ENCODE results near the gene UBA7.

UBA7 gene

GRCh38 chr3:49804141-49805041 is 9.4 kb downstream of the UBA7 start:
- DNase-seq (ENCODE audit: low spot score): no peak

GRCh38 chr3:49803465-49804140 is 10.2 kb downstream of the UBA7 start:
- DNase-seq (ENCODE audit: low spot score): peak; percentile 46

- peak; percentile 88 for DNase-seq (ENCODE audit: low spot score)
Measured at GRCh38 chr3:49802719-49803464, 10.9 kb downstream of the UBA7 start, which contains the start of gene INKA1. INKA1 (plus strand) TSS chr3:49803261; CDS start chr3:49803393, 132 bp downstream.

DNA sequence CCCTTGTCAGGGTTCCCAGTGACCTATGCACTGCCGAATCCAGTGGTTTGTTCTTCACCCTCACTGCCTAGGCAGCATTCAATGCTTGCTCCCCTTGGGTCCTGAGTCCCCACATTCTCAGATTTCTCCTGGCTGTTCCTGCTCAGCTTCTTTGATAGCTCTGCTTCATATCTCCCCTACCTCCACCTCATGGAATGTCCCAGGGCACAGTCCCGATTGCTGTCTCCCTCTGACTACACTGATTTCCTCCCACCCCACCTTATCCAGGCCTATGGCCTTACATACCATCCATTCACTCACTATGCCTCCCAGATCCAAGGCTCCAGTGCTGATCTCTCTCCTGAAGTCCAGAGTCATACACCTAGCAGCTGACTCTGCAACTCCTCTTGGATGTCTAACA is 12.6 kb downstream of the UBA7 start:
- no peak for DNase-seq (ENCODE audit: low spot score)

- peak; percentile 38 for DNase-seq (ENCODE audit: low spot score)
Measured at GRCh38 chr3:49799761-49800160, 14.0 kb downstream of the UBA7 start, which contains the start of gene CDHR4. CDHR4 (minus strand) TSS chr3:49799873; CDS start chr3:49799812, 61 bp downstream.

DNA sequence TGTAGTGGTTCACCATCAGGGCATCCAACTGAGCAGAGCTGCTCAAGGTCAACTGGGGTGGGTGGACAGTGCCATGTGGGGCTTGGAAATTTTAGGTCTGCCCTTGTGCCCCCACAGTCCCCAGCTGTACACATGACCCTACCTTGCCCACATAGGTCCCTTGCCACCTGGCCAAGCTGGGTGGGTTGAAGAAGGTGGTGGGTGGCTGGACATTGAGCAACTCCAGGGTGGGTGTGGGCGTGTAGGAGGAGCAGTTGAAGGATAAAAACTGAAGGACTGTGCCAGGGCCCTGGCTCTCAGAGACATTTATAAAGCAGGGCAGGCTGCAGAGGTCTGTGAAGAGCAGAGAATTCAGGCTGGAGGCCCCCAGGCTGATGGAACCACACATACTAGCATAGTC is 14.6 kb downstream of the UBA7 start:
- DNase-seq (ENCODE audit: low spot score): no peak

- DNase-seq (ENCODE audit: low spot score): no peak
Measured at GRCh38 chr3:49794926-49795905, 18.5 kb downstream of the UBA7 start.

GRCh38 chr3:49794431-49794830 is 19.3 kb downstream of the UBA7 start:
- no peak for DNase-seq (ENCODE audit: low spot score)

GRCh38 chr3:49793486-49794085 is 20.2 kb downstream of the UBA7 start:
- no peak for DNase-seq (ENCODE audit: low spot score)

GRCh38 chr3:49792371-49793150 is 21.2 kb downstream of the UBA7 start:
- no peak for DNase-seq (ENCODE audit: low spot score)

DNA sequence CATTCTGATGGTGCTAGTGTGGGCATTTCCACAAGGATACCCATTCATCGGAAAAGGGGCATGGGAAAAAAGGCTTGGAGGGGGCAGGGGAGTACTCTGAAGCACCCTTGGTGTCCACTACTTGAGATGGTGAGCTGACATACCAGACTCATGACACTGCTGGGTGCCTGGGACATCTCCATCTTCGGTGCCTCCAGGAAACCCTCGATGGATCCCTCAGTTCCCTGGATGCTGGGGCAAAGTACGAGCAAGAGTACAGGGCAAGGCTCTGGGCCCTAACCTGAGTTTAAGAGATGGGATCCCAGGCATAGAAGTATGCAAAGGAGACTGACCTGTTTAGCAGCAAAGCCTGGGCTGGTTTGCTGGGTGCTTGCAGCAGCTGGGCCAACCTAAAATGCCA is 22.2 kb downstream of the UBA7 start:
- DNase-seq (ENCODE audit: low spot score): no peak

GRCh38 chr3:49790626-49791411 is 22.9 kb downstream of the UBA7 start:
- DNase-seq (ENCODE audit: low spot score): no peak

DNA sequence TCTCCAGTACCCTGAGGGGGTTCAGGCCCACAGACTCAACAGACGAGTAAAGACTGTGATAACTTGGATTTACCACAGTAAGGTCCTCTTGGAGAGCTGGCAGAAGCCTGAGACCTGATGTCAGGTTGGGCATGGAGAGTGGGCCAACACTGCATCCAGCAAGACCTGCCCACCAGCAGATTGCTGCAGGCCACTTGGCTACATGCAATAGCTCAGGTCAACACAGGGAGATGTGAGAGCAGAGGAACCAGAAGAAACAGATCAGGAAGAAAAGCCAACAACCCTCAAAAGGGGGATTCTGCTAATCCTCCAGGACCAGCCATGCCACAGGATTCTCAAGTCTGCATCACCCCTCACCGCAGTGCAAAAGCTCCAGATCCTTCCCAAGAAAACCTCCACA is 25.7 kb downstream of the UBA7 start:
- DNase-seq (ENCODE audit: low spot score): no peak

- no peak for DNase-seq (ENCODE audit: low spot score)
Measured at GRCh38 chr3:49787536-49787935, 26.2 kb downstream of the UBA7 start.

GRCh38 chr3:49787182-49787464 is 26.6 kb downstream of the UBA7 start:
- no peak for DNase-seq (ENCODE audit: low spot score)

GRCh38 chr3:49786357-49787181 is 27.2 kb downstream of the UBA7 start, which contains the start of gene IP6K1:
IP6K1 (minus strand) TSS chr3:49786542; CDS start chr3:49748040, 38,502 bp downstream.
- DNase-seq (ENCODE audit: low spot score): peak; percentile 100

DNA sequence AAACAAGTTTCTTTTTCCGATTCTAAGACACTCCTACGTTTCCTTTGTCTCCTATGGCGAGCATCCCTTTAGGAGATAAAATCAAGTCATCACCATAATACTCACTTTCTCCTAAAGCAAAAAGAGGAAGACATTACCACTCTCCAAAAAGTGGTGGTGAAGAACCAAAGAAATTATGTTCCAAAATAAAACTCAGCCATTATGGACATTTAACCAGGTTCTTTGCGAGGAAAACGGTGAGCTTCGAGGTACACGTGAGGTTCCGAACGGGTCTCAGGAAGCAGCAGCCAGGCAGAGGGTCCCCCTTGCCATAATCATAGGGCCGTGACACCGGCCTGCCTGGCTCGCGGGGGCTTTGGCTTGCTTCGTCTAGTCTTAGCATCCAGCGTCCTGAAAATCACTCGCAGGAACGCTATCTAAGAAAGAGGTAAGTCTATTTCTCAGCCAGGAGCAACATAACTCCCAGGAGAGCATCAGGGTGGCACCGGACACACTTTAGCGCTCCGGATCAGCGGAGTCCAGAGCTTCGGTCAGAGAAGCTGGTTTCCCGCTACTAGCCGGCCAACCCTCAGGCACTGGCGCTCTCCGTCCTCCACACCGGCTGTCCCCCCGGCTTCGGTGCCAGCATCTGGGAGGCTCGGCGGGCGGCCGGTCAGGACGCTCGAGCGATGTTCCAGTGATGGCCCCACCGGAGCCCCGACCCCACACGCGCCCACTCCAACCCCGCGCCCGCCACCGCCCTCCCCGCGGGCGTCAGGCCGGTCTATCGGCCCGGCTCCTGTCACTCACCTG is 28.0 kb downstream of the UBA7 start:
- DNase-seq (ENCODE audit: low spot score): peak; percentile 62

Measured in RKO (cell line).